ENCODE results near the gene SELENOH.

GRCh38 chr11:57764566-57764965 is 23.3 kb downstream of the SELENOH start:
- TF ChIP-seq POLR2A (IDR thresholded peaks at IDR 0.05; ENCODE audit: low read length) (no peak), GATA1 (IDR thresholded peaks at IDR 0.05; ENCODE audit: low read depth, low read length) (no peak)

Data from erythroblast (primary cell).